Fibroblast of lung (primary cell): Measurements from ENCODE around the gene CRIP1. TPM values are rescaled to one million over a fixed set of nuclear protein-coding genes. Genes with fewer than 3 reads are reported as not detected.

Source experiments
- DNase-seq, 2 donors: peaks; one replicate each; pipeline versions ENCODE4 v3.0.0 to v3.0.0-alpha.2; 2010; ENCODE audit warnings: low read depth in 2 of 2
- H2AFZ ChIP-seq: 2 replicates; pipeline ENCODE4 v1.5.1; 2012; ENCODE audit warnings: low read length, control low read depth, inconsistent platforms
- H3K27ac ChIP-seq: 2 replicates; pipeline ENCODE4 v1.5.1; 2011; ENCODE audit warnings: low read length, control low read depth; ENCODE audit not compliant: insufficient read depth
- H3K27me3 ChIP-seq: 2 replicates; pipeline ENCODE4 v1.5.1; 2011; ENCODE audit warnings: mild to moderate bottlenecking, low read length; ENCODE audit not compliant: control insufficient read depth, insufficient read depth
- H3K36me3 ChIP-seq: 2 replicates; pipeline ENCODE4 v1.5.1; 2011; ENCODE audit warnings: low read length; ENCODE audit not compliant: control insufficient read depth, insufficient read depth
- H3K4me1 ChIP-seq: 2 replicates; pipeline ENCODE4 v1.5.1; 2011; ENCODE audit warnings: low read length; ENCODE audit not compliant: control insufficient read depth, insufficient read depth; ENCODE audit errors: extremely low read depth
- H3K4me2 ChIP-seq: 2 replicates; pipeline ENCODE4 v1.5.1; 2011; ENCODE audit warnings: low read length, control low read depth; ENCODE audit not compliant: insufficient read depth; ENCODE audit errors: extremely low read depth
- H3K4me3 ChIP-seq, 4 experiments: fragments of 200-600 bp in 1 of 4; sonication (generic) in 1 of 4; replicated peaks in 1 of 4; 2 replicates each; pipeline ENCODE4 v1.5.1; 2011 to 2016; ENCODE audit warnings: low read length in 4 of 4, low read depth in 3 of 4, mild to moderate bottlenecking in 3 of 4, control low read depth in 2 of 4, inconsistent platforms in 1 of 4, mixed read lengths in 1 of 4; ENCODE audit not compliant: insufficient read depth in 1 of 4; ENCODE audit errors: control extremely low read depth in 1 of 4
- H3K79me2 ChIP-seq: 2 replicates; pipeline ENCODE4 v1.5.1; 2012; ENCODE audit warnings: mild to moderate bottlenecking, low read length, inconsistent platforms; ENCODE audit not compliant: control insufficient read depth, insufficient read depth
- H3K9ac ChIP-seq: 2 replicates; pipeline ENCODE4 v1.5.1; 2011; ENCODE audit warnings: mild to moderate bottlenecking, low read length, control low read depth; ENCODE audit not compliant: insufficient read depth
- H3K9me3 ChIP-seq: 2 replicates; pipeline ENCODE4 v1.5.1; 2012; ENCODE audit warnings: low read depth, low read length; ENCODE audit not compliant: control insufficient read depth, insufficient read depth
- H4K20me1 ChIP-seq: 2 replicates; pipeline ENCODE4 v1.5.1; 2011; ENCODE audit warnings: low read length; ENCODE audit not compliant: control insufficient read depth, insufficient read depth; ENCODE audit errors: extremely low read depth
- EZH2 ChIP-seq: IDR thresholded peaks from 2 replicates; pipeline ENCODE4 v1.5.1; 2012; ENCODE audit warnings: low read length, control low read depth, mild to moderate bottlenecking; ENCODE audit errors: missing control alignments
- polyA plus RNA-seq, 2 donors: library from polyadenylated mRNA; depleted of rRNA in 1 of 2; stranded (reverse) in 1 of 2; unstranded in 1 of 2; fragments of >200 nt; gene quantifications; 2 replicates each; pipeline ENCODE4 v1.2.1, GENCODE V29; 2011 to 2012; ENCODE audit warnings: missing spikeins in 1 of 2
- total RNA-seq: library from RNA; depleted of rRNA; stranded (reverse); fragments of >200 nt; gene quantifications from 2 replicates; pipeline ENCODE4 v1.2.1, GENCODE V29; 2014
- TF ChIP-seq, protein P1 (sequence below), 2 donors: IDR thresholded peaks in 1 of 2; conservative IDR thresholded peaks in 1 of 2; 1 replicate in 1 of 2; 2 replicates in 1 of 2; pipeline ENCODE4 v1.5.1; 2011 to 2012; ENCODE audit warnings: low read length in 2 of 2, control low read depth in 1 of 2, inconsistent platforms in 1 of 2, low read depth in 1 of 2, mild to moderate bottlenecking in 1 of 2

Gene CRIP1
- total and polyA plus RNA-seq, 2 donors (not counting 1 experiment from before 2014, with no cell fraction given) = 2.5 to 3.0 TPM

GRCh38 chr14:105474483-105475268, 12.0 kb upstream of the CRIP1 start, which contains the start of gene CRIP2:
CRIP2 (plus strand) TSS chr14:105474821; CDS start chr14:105474863, 42 bp downstream.
- Histone ChIP-seq H3K4me3 (peak within 1 kb of the TSS; percentile 46 to 70 (median 64)), H3K27me3 (no peaks in the 10 kb centered on the region), H3K4me2 (peak within 1 kb of the TSS; percentile 78), H2AFZ (peak within 1 kb of the TSS; percentile 62), H3K9ac (peak within 1 kb of the TSS; percentile 93), H3K79me2 (peaks cover 5% of the 10 kb centered on the region), H4K20me1 (no peaks in the 10 kb centered on the region), H3K27ac (peak within 1 kb of the TSS; percentile 87), H3K36me3 (peaks cover 8% of the 10 kb centered on the region), H3K9me3 (no peaks in the 10 kb centered on the region), H3K4me1 (peaks cover 27% of the 10 kb centered on the region)
- TF ChIP-seq, protein P1, sequence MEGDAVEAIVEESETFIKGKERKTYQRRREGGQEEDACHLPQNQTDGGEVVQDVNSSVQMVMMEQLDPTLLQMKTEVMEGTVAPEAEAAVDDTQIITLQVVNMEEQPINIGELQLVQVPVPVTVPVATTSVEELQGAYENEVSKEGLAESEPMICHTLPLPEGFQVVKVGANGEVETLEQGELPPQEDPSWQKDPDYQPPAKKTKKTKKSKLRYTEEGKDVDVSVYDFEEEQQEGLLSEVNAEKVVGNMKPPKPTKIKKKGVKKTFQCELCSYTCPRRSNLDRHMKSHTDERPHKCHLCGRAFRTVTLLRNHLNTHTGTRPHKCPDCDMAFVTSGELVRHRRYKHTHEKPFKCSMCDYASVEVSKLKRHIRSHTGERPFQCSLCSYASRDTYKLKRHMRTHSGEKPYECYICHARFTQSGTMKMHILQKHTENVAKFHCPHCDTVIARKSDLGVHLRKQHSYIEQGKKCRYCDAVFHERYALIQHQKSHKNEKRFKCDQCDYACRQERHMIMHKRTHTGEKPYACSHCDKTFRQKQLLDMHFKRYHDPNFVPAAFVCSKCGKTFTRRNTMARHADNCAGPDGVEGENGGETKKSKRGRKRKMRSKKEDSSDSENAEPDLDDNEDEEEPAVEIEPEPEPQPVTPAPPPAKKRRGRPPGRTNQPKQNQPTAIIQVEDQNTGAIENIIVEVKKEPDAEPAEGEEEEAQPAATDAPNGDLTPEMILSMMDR (conservative IDR thresholded peaks at IDR 0.05 in 1 of 2, IDR thresholded peaks at IDR 0.05 in 1 of 2; ENCODE audit: low read depth in 1 of 2, low read length in 2 of 2) = no peak
- no peak for TF ChIP-seq EZH2
- peak in 1 of 2 donors; percentile 41 for DNase-seq

DNA sequence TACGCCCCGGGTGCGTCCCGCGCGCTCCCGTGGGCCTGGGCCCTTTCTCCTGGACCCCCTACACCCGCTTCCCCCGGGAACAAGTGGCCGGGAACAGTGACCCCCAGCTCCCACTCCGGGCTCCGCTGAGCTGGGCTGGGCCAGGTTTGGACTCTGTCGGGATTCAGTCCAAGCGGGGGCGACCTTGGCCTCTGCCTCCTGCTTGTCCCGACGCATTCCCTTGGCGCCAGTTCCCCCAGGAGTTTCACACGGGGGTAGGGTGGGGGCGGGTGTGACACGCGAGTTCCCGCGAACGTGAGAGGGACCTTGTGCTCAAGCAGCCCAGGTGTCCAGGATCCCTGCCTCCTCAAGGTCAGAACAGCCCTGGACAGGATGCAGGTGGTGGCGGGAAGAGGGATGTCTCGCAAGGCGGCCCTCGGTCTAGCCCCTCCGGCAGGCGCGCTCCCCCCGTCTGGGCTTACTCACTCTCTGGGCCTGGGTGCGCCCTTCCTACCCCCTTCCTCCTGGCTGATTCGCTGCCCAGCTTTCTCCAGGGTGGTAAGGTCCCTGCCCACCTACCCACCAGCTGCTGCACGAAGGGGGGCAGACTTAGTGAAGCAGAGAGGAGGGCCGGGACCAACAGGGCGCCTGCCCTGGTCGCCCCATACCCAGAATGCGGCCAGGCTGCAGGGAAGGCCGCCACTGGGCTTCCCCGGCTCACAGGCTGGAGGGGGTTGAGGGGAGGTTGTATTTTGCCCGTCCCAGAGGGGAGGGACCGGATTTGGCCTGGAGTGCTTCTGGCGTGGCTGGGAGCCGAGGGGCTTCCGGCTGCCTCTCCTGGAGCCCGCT, 11.2 kb upstream of the CRIP1 start:
- peak overlapping the region; percentile 93 for H3K9ac ChIP-seq
- DNase-seq = peak; percentile 39 to 67
- H3K9me3 ChIP-seq = no peaks in the 10 kb centered on the region
- peak overlapping the region; percentile 46 to 70 (median 64) for H3K4me3 ChIP-seq
- H4K20me1 ChIP-seq = no peaks in the 10 kb centered on the region
- H3K27ac ChIP-seq = peak overlapping the region; percentile 87
- H2AFZ ChIP-seq = peak overlapping the region; percentile 11
- H3K36me3 ChIP-seq = peaks cover 6% of the 10 kb centered on the region
- peaks cover 27% of the 10 kb centered on the region for H3K4me1 ChIP-seq
- peaks cover 5% of the 10 kb centered on the region for H3K79me2 ChIP-seq
- no peaks in the 10 kb centered on the region for H3K27me3 ChIP-seq
- peak overlapping the region; percentile 67 for H3K4me2 ChIP-seq
- TF ChIP-seq EZH2 = no peak
- TF ChIP-seq, protein P1 (conservative IDR thresholded peaks at IDR 0.05 in 1 of 2, IDR thresholded peaks at IDR 0.05 in 1 of 2; ENCODE audit: low read depth in 1 of 2, low read length in 2 of 2) = no peak
